ENCODE data around the gene FOXQ1. TPM values are rescaled to one million over a fixed set of nuclear protein-coding genes. Genes with fewer than 3 reads are reported as not detected.
A peak's percentile ranks its signal among the peaks of the same experiment; 100 is the strongest.

The FOXQ1 gene
- total and polyA plus RNA-seq, 2 of the 13 experiments (the other 11 are each of a cell fraction or from before 2014, with no cell fraction given): 35.2 to 39.8 TPM

GRCh38 chr6:1316489-1316971 lies 4.6 kb downstream of the FOXQ1 start (continued):
- TF ChIP-seq BORCS8-MEF2B (CRISPR knock-in tag; IDR thresholded peaks at IDR 0.05) (no peak), ATF7-NPFF (CRISPR knock-in tag; IDR thresholded peaks at IDR 0.05; ENCODE audit: low read depth) (peak; percentile 59; the same call in 1 of the 2 replicates), ZNF138 (CRISPR knock-in tag; IDR thresholded peaks at IDR 0.05; ENCODE audit: low read depth) (0 out of 2 replicates have a peak, but pooled peaks have one; percentile 21), KLF6 (CRISPR knock-in tag; IDR thresholded peaks at IDR 0.05) (no peak), ZBTB10 (CRISPR knock-in tag; IDR thresholded peaks at IDR 0.05; ENCODE audit: borderline replicate concordance) (0 out of 2 replicates have a peak, but pooled peaks have one; percentile 24), FOSL2 (CRISPR knock-in tag; IDR thresholded peaks at IDR 0.05) (peak; percentile 33; the same call in 1 of the 2 replicates), HNF4A (CRISPR knock-in tag; IDR thresholded peaks at IDR 0.05) (no peak), CHD2 (IDR thresholded peaks at IDR 0.05; ENCODE audit: low read depth, low read length) (peak; percentile 48; the same call in 1 of the 2 replicates), NFYC (CRISPR knock-in tag; IDR thresholded peaks at IDR 0.05) (no peak), ZNF740 (CRISPR knock-in tag; IDR thresholded peaks at IDR 0.05) (no peak), AGO2 (optimal IDR thresholded peaks at IDR 0.05; ENCODE audit: low read depth, low read length) (peak; percentile 99), ZNF713 (CRISPR knock-in tag; IDR thresholded peaks at IDR 0.05) (no peak), FOXP4 (CRISPR knock-in tag; IDR thresholded peaks at IDR 0.05) (no peak), KLF11 (CRISPR knock-in tag; IDR thresholded peaks at IDR 0.05) (no peak), ZNF724P (CRISPR knock-in tag; IDR thresholded peaks at IDR 0.05; ENCODE audit: borderline replicate concordance) (no peak), ZNF574 (CRISPR knock-in tag; IDR thresholded peaks at IDR 0.05) (0 out of 2 replicates have a peak, but pooled peaks have one; percentile 32)
- TF ChIP-seq, protein P1, sequence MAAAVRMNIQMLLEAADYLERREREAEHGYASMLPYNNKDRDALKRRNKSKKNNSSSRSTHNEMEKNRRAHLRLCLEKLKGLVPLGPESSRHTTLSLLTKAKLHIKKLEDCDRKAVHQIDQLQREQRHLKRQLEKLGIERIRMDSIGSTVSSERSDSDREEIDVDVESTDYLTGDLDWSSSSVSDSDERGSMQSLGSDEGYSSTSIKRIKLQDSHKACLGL (CRISPR knock-in tag; IDR thresholded peaks at IDR 0.05): peak; percentile 58
- TF ChIP-seq, protein P2, sequence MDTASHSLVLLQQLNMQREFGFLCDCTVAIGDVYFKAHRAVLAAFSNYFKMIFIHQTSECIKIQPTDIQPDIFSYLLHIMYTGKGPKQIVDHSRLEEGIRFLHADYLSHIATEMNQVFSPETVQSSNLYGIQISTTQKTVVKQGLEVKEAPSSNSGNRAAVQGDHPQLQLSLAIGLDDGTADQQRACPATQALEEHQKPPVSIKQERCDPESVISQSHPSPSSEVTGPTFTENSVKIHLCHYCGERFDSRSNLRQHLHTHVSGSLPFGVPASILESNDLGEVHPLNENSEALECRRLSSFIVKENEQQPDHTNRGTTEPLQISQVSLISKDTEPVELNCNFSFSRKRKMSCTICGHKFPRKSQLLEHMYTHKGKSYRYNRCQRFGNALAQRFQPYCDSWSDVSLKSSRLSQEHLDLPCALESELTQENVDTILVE (CRISPR knock-in tag; IDR thresholded peaks at IDR 0.05): 0 out of 2 replicates have a peak, but pooled peaks have one; percentile 62
- TF ChIP-seq, protein P3, sequence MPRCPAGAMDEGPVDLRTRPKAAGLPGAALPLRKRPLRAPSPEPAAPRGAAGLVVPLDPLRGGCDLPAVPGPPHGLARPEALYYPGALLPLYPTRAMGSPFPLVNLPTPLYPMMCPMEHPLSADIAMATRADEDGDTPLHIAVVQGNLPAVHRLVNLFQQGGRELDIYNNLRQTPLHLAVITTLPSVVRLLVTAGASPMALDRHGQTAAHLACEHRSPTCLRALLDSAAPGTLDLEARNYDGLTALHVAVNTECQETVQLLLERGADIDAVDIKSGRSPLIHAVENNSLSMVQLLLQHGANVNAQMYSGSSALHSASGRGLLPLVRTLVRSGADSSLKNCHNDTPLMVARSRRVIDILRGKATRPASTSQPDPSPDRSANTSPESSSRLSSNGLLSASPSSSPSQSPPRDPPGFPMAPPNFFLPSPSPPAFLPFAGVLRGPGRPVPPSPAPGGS (CRISPR knock-in tag; IDR thresholded peaks at IDR 0.05): 0 out of 2 replicates have a peak, but pooled peaks have one; percentile 35
